Fibroblast of mammary gland (primary cell): ENCODE measurements around the gene SLC39A11.

ENCODE experiments used
- DNase-seq: peaks from one replicate; pipeline ENCODE4 v3.0.0-alpha.2; 2010; ENCODE audit warnings: low read depth
- H3K4me3 ChIP-seq: 2 replicates; pipeline ENCODE4 v1.5.1; 2011; ENCODE audit warnings: low read depth, mild to moderate bottlenecking, low read length, moderate library complexity; ENCODE audit not compliant: control insufficient read depth
- TF ChIP-seq, protein P1 (sequence below): conservative IDR thresholded peaks from 2 replicates; pipeline ENCODE4 v1.5.1; 2011; ENCODE audit warnings: low read depth, low read length, inconsistent platforms; ENCODE audit not compliant: control insufficient read depth, insufficient read depth

The SLC39A11 gene

GRCh38 chr17:72692676-72693075, 399.8 kb downstream of the SLC39A11 start:
- TF ChIP-seq, protein P1, sequence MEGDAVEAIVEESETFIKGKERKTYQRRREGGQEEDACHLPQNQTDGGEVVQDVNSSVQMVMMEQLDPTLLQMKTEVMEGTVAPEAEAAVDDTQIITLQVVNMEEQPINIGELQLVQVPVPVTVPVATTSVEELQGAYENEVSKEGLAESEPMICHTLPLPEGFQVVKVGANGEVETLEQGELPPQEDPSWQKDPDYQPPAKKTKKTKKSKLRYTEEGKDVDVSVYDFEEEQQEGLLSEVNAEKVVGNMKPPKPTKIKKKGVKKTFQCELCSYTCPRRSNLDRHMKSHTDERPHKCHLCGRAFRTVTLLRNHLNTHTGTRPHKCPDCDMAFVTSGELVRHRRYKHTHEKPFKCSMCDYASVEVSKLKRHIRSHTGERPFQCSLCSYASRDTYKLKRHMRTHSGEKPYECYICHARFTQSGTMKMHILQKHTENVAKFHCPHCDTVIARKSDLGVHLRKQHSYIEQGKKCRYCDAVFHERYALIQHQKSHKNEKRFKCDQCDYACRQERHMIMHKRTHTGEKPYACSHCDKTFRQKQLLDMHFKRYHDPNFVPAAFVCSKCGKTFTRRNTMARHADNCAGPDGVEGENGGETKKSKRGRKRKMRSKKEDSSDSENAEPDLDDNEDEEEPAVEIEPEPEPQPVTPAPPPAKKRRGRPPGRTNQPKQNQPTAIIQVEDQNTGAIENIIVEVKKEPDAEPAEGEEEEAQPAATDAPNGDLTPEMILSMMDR = no peak
- no peak for DNase-seq
- H3K4me3 ChIP-seq = no peak overlapping the region

GRCh38 chr17:72691586-72691985, 400.9 kb downstream of the SLC39A11 start:
- peak; percentile 97 for DNase-seq
- TF ChIP-seq, protein P1 = no peak
- H3K4me3 ChIP-seq = no peak overlapping the region

GRCh38 chr17:72691017-72691416, 401.5 kb downstream of the SLC39A11 start:
- peak; percentile 55 for DNase-seq
- TF ChIP-seq, protein P1 = no peak
- no peak overlapping the region for H3K4me3 ChIP-seq

DNA sequence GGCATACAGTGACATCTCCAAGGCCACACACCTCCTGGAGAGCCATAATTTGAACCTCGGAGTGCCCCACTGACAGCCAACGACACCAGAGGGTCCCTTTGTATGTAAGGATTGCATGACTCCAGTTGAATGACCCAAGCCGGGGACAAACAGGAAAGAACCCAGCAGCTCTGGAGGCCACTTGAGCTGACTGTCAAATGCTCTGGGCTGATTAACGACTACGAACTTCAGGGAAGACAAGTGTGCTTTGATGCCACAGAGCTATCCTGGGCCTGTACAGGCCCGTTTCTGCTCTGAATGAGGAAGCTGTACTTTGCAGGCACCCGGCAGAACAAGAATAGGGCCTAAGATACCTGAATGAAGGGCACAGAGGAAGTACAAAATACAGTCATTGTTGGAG, 404.6 kb downstream of the SLC39A11 start:
- H3K4me3 ChIP-seq = no peak overlapping the region
- DNase-seq = no peak
- TF ChIP-seq, protein P1 = no peak

GRCh38 chr17:72684405-72685020, 408.0 kb downstream of the SLC39A11 start:
- no peak for DNase-seq
- TF ChIP-seq, protein P1 = no peak
- no peak overlapping the region for H3K4me3 ChIP-seq

- TF ChIP-seq, protein P1 = no peak
- DNase-seq = peak; percentile 99
- H3K4me3 ChIP-seq = no peak overlapping the region
Measured at GRCh38 chr17:72683506-72684404, 408.7 kb downstream of the SLC39A11 start.
